GM12891 (cell line): ENCODE results near the gene COX5A.

Source experiments
- POLR2A ChIP-seq: IDR thresholded peaks from 2 replicates; pipeline ENCODE4 v1.6.1; 2011; ENCODE audit warnings: low read depth, low read length, control low read depth
- POLR2AphosphoS5 ChIP-seq: IDR thresholded peaks from 2 replicates; pipeline ENCODE4 v1.6.1; 2011; ENCODE audit warnings: low read depth, low read length, control low read depth
- TAF1 ChIP-seq: IDR thresholded peaks from 2 replicates; pipeline ENCODE4 v1.6.1; 2011; ENCODE audit warnings: low read depth, low read length, control low read depth

GRCh38 chr15:74924525-74924924 lies 13.3 kb downstream of the COX5A start:
- no peak for TF ChIP-seq POLR2AphosphoS5
- TF ChIP-seq POLR2A, result no peak
- no peak for TF ChIP-seq TAF1
